GM10266 (cell line): ENCODE data around the gene HSPB1.

ENCODE experiments used
- DNase-seq: peaks from one replicate; pipeline ENCODE4 v3.0.0; 2012; ENCODE audit errors: extremely low spot score
- CTCF ChIP-seq: IDR thresholded peaks from 2 replicates; pipeline ENCODE4 v1.5.1; 2012; ENCODE audit warnings: mild to moderate bottlenecking, low read depth; ENCODE audit not compliant: control insufficient read depth, insufficient read depth; ENCODE audit errors: missing control alignments

The HSPB1 gene

GRCh38 chr7:76349313-76349885, 46.9 kb downstream of the HSPB1 start:
- DNase-seq: no peak

GRCh38 chr7:76351372-76351771, 48.9 kb downstream of the HSPB1 start:
- no peak for DNase-seq
- no peak for TF ChIP-seq CTCF

More at GRCh38 chr7:76349313-76349885, 46.9 kb downstream of the HSPB1 start:
- TF ChIP-seq CTCF: no peak

GRCh38 chr7:76352193-76352592, 49.7 kb downstream of the HSPB1 start:
- DNase-seq: no peak
- no peak for TF ChIP-seq CTCF

GRCh38 chr7:76353744-76354143, 51.3 kb downstream of the HSPB1 start:
- DNase-seq: no peak
- TF ChIP-seq CTCF: no peak
